Measurements from ENCODE around the gene PLXNA4. TPM values are rescaled to one million over a fixed set of nuclear protein-coding genes. Genes with fewer than 3 reads are reported as not detected.
"Not testable (repeated sequence)": the region's sequence is repeated elsewhere in the genome, so short reads cannot be mapped to it uniquely, and the experiment has no call there.

Gene PLXNA4
- total RNA-seq, 1 donor from 2014 or later: 15.5 TPM

GRCh38 chr7:132179080-132179430 is 397.2 kb downstream of the PLXNA4 start:
- no peak for DNase-seq (ENCODE audit: low read depth, low spot score)

GRCh38 chr7:132178402-132179079 is 397.7 kb downstream of the PLXNA4 start:
- not testable (repeated sequence) for DNase-seq (ENCODE audit: low read depth, low spot score)

GRCh38 chr7:132177708-132178401 is 398.4 kb downstream of the PLXNA4 start:
- no peak for DNase-seq (ENCODE audit: low read depth, low spot score)

- DNase-seq (ENCODE audit: low read depth, low spot score): no peak
Measured at GRCh38 chr7:132176719-132177118, 399.6 kb downstream of the PLXNA4 start.

GRCh38 chr7:132171130-132171576 is 405.1 kb downstream of the PLXNA4 start:
- no peak for DNase-seq (ENCODE audit: low read depth, low spot score)

GRCh38 chr7:132169730-132170129 is 406.5 kb downstream of the PLXNA4 start:
- no peak for DNase-seq (ENCODE audit: low read depth, low spot score)

- DNase-seq (ENCODE audit: low read depth, low spot score): no peak
Measured at GRCh38 chr7:132168239-132168638, 408.0 kb downstream of the PLXNA4 start.

GRCh38 chr7:132165695-132166094 is 410.6 kb downstream of the PLXNA4 start:
- DNase-seq (ENCODE audit: low read depth, low spot score): not testable (repeated sequence)

GRCh38 chr7:132164558-132165125 is 411.6 kb downstream of the PLXNA4 start:
- DNase-seq (ENCODE audit: low read depth, low spot score): no peak

GRCh38 chr7:132162556-132163144 is 413.6 kb downstream of the PLXNA4 start:
- no peak for DNase-seq (ENCODE audit: low read depth, low spot score)

GRCh38 chr7:132161976-132162375 is 414.3 kb downstream of the PLXNA4 start:
- no peak for DNase-seq (ENCODE audit: low read depth, low spot score)

- no peak for DNase-seq (ENCODE audit: low read depth, low spot score)
Measured at GRCh38 chr7:132161533-132161915, 414.7 kb downstream of the PLXNA4 start.

GRCh38 chr7:132160611-132161532 is 415.4 kb downstream of the PLXNA4 start:
- DNase-seq (ENCODE audit: low read depth, low spot score): no peak

- DNase-seq (ENCODE audit: low read depth, low spot score): no peak
Measured at GRCh38 chr7:132158841-132159240, 417.4 kb downstream of the PLXNA4 start.

GRCh38 chr7:132158166-132158565 is 418.1 kb downstream of the PLXNA4 start:
- DNase-seq (ENCODE audit: low read depth, low spot score): no peak

GRCh38 chr7:132155715-132156114 is 420.6 kb downstream of the PLXNA4 start:
- DNase-seq (ENCODE audit: low read depth, low spot score): no peak

GRCh38 chr7:132154695-132155471 is 421.4 kb downstream of the PLXNA4 start:
- no peak for DNase-seq (ENCODE audit: low read depth, low spot score)

- no peak for DNase-seq (ENCODE audit: low read depth, low spot score)
Measured at GRCh38 chr7:132154248-132154647, 422.0 kb downstream of the PLXNA4 start.

- DNase-seq (ENCODE audit: low read depth, low spot score): no peak
Measured at GRCh38 chr7:132152131-132152889, 424.0 kb downstream of the PLXNA4 start.

GRCh38 chr7:132150711-132151110 is 425.6 kb downstream of the PLXNA4 start:
- DNase-seq (ENCODE audit: low read depth, low spot score): no peak

Measured in pulmonary artery endothelial cell (primary cell).